HG02884 (cell line): Measurements from ENCODE around the gene SLC38A1.
"Not testable (repeated sequence)": the region's sequence is repeated elsewhere in the genome, so short reads cannot be mapped to it uniquely, and the experiment has no call there.

Source experiments
- ATAC-seq: cut with Tn5 transposase; IDR thresholded peaks from one replicate; pipeline ENCODE4 v1.9.1; 2021; ENCODE audit warnings: mild to moderate bottlenecking, moderate library complexity; ENCODE audit not compliant: unreplicated experiment

The SLC38A1 gene

DNA sequence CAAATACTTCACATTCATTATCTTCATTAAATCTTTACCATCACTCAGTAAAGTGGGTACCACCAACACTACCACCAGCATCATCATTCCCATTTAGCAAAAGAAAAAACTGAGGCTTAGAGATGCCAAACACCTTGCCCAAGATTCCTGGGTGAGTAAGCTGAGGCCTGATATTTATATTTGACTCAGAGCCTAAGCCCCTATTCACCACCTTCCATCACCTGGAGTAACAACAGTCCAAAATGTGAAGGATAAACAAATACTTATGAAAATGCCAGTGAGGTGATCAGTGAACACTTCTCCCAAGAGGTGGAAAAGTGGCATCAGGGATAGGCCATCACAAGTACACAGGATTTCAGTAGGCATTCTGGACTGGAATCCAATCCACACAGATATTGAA is 3.7 kb downstream of the SLC38A1 start:
- no peak for ATAC-seq

DNA sequence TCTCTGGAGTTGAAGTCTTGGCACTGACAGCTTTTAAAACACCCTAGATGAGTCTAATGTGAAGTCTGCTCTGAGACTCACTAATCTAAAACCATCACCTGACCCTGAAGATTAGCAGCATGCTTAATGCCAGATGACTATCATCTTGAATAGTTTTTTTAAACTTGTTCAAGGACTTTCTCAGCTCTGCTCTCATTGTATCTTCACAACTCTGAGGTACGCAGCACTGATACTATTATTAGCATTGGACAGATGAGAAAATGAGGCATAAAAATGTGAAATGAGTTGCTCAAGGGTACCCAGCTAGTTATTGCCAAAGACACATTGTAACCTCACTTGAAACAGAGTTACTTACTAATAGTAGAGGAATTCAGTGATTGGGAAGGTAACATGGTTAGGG is 4.8 kb downstream of the SLC38A1 start:
- ATAC-seq = no peak

DNA sequence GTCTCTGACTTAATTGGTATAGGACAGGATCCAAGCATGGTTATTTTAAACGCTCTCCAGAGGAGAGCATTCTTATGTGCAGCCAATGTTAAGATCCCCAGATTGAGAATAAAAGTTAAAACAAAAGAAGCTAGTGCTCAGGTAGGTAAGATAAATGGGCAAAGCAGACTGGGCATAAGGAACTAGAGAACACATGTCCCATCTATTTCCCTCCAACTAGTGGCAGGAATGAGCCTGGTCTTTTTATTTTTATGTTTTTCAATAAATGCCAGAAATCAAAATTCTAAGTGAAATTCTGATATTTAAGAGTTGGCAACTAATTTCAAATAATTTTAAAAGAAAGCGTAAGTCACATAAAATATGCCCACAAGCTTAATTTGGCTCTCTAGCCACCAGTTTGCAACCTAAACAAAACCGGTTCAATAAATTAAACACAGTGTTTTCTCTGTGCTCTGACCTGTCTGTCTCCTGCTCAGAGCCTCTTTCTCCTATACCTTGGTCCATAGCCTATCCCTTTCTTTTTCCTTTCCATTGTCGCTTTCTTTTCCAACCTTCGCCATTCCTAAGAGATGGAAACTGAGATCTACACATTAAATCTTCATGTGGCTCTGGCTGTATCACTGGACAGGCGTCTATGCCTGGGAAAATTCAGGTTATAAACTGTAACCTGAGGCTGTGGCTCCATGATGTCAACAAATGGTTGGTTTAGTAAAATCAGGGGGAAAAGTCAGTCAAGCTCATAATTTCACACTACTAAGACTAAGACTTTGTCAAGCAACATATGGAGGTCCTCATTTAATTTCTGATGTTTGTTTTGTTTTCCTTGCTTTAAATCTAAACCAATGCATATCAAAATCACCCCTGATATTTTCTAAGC is 5.5 kb downstream of the SLC38A1 start:
- no peak for ATAC-seq

DNA sequence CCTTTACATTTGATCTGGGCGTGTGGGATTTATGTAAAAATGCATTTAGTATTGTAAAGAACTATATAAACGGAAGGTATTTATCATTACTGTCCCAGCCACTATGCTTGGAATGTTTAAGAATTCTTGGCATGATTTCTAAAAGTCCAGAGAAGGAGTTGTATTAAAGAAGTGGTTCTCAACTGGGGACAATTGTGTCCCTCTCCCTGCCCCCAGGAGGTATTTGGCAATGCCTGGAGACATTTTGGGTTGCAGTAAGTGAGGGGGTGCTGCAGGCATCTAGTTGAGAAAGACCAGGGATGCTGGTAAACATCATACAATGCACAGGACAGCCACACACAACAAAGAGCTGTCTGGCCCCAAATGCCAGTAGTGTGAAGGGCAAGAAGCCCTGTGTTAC is 7.2 kb downstream of the SLC38A1 start:
- ATAC-seq = no peak

DNA sequence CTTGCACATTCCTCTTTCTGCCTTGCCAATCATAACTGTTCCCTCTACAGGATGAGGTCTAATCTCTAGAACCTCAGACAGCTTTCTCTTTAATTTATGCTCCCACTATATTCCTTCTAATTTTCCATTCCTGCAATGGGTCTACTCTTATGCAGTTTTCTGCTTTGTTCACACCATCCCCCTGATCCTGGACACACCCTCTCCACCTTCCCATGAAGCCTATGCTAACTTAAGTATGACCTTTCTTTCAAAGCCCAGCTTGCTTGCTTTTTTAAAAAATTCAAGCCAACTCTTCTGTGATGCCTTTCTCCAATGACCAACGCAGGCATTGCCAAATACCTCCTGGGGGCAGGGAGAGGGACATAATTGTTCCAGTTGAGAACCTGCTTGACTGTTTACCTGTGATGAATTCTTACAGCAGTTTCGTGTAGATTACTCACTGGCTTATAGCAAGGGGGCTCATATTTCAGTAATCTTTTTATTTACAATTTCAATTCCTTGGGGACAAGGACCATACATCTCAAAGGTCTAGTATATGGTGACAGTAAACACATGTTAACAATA is 7.8 kb downstream of the SLC38A1 start:
- ATAC-seq = no peak

DNA sequence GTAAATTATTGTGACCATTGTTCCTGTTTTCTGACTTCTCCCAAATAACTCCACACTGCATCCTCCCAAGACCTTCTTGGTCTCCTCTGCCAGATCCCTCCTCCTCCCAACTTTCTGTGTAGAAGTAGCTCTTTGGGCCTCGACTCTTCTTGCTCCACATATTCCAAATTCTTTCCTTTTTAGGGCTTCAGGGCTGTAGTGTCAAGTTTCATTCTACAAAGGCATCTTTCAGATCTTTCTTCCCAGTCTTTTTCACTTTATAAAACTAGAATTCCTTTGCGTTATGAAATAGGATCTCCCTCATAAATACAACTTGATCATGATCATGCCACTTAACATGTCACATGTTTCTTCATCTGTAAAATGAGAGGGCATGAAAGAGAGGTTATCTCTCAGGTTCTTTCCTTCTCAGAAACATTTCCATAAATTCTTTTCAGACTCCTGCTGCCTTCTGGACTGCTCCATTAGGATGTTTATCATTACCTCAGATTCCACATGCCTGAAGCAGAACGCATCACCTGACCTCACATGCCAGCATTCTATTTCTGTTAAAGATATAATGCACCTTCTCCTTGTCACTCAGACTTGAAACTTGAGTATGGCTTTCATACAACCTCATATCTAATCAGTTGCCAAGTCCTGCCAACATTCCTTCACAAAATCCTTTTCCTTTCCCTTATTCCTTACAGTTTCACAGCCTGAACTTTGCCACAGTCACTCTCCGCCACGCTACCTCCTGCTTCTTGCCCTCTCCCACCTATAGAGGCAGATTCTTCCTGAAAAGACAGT is 8.5 kb downstream of the SLC38A1 start:
- ATAC-seq = no peak

DNA sequence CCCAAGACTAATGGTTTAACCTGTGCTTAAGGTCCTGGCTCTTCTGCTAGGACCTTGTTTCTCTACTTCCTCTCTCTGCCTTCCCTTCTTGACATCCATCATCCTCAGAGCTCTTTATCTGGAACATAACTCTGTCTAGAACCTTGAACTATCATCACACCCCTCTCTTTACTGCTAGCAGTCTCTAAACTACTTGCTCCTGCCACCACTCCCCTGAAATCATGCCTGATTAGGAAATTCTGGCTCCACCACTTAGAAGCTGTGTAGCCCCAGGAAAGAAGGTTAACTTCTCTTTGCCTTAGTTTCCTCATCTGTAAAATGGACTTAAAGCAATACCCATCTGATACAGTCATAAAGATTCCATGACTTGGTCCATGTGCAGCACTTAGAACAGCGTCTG is 9.1 kb downstream of the SLC38A1 start:
- no peak for ATAC-seq

DNA sequence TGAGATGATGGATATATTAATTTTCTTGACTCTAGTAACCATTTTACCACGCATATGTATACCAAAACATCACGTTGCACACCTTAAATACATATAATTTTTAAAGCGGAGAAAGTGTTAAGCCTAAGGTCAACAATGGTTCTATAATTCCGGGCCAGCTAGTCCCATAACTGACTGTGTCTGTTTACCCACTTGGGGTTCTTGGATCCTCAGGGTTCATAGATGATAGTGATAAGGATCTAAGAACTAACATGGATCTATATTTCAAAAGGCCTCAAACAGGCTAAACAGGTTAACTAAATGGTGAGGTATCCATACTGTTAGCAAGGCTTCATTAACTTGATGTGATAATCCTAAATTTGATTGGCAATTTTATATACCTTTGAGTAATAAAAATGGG is 9.8 kb downstream of the SLC38A1 start:
- no peak for ATAC-seq

DNA sequence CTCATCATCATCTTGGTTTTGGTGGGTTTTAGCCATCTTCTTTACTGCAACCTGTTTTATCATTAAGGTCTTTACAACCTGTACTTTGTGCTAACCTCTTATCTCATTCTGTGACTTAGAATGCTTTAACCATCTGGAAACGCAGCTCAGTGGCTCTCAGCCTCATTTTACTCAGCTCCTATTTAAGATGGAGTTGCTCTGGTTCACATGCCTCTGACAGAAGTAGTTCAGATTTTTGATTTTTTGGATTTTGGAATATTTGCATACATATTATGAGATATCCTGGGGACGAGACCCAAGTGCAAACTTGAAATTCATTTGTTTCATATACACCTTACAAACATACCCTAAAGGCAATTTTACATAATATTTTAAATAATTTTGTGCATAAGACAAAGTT is 10.7 kb downstream of the SLC38A1 start:
- ATAC-seq = no peak

DNA sequence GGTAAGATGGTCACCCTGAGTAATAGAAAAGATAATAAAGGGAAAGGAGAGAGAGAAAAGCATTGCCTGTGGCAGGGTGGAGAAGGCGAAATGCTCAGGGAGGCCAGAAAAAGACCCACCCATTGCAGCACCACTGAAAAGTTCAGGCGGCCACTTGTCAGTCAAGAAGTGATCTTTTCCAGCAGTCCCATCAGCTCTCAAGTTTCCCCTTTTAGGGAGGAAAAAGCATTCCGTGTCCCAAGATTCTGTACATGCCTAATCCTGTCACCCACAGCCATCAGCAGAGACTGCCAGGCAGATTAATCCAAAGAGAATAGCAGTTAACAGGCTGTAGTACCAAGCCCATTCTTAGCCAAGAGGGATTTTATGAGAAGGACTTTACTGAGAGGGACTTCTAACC is 11.9 kb downstream of the SLC38A1 start:
- ATAC-seq = no peak

DNA sequence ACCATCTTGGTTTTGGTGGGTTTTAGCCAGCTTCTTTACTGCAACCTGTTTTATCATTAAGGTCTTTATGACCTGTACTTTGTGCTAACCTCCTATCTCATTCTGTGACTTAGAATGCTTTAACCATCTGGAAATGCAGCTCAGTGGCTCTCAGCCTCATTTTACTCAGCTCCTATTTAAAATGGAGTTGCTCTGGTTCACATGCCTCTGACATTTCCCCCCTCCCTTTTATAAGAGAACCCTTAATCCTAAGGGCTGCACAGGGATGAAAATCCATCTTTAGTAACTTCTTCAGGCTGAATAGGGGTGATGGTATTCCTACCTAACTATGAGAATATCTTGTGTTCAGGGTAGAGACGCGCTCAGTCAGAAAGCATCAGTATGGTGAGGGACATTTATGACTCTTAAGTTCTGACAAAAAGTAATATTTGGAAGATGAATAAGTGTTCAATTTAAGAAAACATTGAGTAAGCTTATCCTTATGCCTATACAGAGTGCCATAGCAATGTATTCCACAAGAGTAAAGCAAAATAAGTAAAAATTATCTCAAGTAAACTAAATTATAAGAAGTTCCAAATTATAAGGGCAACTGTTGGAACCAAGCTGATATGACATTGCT is 15.2 kb downstream of the SLC38A1 start:
- ATAC-seq = no peak

DNA sequence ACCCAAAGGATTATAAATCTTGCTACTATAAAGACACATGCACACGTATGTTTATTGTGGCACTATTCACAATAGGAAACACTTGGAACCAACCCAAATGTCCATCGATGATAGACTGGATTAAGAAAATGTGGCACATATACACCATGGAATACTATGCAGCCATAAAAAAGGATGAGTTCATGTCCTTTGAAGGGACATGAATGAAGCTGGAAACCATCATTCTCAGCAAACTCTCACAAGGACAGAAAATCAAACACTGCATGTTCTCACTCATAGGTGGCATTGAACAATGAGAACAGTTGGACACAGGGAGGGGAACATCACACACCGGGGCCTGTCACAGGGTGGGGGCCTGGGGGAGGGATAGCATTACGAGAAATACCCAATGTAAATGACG is 16.8 kb downstream of the SLC38A1 start:
- ATAC-seq = not testable (repeated sequence)

DNA sequence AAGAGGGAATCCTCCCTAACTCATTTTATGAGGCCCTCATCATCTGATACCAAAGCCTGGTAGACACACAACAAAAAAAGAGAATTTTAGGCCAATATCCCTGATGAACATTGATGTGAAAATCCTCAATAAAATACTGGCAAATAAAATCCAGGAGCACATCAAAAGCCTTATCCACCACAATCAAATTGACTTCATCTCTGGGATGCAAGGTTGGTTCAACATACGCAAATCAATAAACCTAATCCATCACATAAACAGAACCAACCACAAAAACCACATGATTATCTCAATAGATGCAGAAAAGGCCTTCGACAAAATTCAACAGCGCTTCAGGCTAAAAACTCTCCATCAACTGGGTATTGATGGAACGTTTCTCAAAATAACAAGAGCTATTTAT is 18.9 kb downstream of the SLC38A1 start:
- ATAC-seq = not testable (repeated sequence)

DNA sequence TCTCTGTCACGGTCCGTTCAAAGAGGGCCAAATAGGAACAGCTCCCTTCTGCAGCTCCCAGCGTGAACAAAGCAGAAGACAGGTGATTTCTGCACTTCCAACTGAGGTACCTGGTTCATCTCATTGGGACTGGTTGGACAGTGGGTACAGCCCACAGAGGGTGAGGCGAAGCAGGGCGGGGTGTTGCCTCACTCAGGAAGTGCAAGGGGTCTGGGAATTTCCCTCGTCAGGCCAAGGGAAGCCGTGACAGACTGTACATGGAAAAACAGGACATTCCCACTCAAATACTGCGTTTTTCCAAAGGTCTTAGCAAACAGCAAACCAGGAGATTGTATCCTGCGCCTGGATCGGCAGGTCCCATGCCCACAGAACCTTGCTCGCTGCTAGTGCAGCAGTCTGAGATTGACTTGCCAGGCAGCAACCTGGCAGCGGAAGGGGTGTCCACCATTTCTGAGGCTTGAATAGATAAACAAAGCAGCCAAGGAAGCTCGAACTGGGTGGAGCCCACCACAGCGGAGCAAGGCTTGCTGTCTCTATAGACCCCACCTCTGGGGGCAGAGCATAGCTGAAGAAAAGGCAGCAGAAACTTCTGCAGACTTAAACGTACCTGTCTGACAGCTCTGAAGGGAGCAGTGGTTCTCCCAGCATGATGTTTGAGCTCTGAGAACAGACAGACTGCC is 22.7 kb downstream of the SLC38A1 start:
- no peak for ATAC-seq

DNA sequence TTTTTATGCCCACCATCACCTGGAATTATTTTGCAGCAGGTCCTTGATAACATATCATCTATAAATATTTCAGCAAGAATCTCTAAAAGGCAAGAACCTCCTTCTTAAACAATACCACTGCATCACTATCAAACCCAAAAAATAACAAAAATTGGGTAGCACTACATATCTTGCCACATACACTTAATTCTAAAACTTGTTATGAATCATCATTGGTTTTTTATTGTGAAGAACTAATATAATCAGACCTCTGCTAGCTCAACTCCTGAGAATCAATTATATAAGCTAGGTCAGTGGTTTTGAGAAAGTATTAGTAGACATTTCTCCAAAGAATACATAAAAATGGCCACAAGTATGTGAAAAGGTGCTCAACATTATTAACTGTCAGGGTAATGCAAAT is 23.8 kb downstream of the SLC38A1 start:
- no peak for ATAC-seq

DNA sequence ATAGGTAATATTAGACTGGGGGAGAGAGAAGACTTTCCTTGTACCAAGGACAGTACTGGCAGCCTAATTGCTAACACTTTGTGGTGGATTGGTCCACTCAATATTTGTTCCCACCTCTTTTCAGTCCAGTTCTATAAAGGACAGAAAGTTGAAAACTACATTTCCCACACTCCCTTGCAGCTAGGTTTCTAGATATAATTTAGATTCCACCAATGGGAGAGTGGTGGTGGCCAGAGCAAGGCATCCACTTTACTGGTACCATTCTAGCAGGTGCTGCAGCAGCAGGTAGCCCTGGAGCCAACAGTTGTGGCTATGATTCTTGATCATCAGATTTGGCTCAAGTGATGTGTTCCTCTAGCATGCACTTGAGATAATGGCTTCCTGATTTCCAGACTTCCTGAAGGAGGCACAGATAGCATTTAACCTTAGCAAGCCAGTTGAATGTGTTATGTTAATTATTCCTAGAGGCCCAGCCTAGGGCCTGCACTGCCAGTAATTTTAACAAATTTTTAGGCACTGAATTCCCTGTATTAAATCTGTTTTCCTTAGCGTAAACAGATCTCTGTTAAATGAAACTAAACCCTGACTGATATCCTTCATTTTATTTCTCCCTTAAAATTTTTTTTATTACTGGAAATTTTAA is 24.4 kb downstream of the SLC38A1 start:
- no peak for ATAC-seq

DNA sequence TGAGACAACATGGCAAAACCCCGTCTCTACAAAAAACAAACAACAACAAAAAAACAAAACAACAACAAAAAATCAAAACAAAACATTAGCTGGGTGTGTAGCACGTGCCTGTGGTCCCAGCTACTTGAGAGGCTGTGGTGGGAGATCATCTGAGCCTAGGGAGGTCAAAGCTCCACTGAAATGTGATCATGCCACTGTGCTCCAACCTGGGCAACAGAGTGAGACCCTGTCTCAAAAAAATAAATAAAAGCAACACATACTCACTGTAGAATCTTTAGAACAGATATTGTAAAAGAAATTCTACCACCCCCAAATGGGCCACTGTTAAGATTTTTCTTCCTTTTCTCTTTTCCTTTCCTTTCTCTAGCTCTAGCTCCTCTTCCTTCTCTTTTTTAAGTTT is 26.3 kb downstream of the SLC38A1 start:
- ATAC-seq = no peak

DNA sequence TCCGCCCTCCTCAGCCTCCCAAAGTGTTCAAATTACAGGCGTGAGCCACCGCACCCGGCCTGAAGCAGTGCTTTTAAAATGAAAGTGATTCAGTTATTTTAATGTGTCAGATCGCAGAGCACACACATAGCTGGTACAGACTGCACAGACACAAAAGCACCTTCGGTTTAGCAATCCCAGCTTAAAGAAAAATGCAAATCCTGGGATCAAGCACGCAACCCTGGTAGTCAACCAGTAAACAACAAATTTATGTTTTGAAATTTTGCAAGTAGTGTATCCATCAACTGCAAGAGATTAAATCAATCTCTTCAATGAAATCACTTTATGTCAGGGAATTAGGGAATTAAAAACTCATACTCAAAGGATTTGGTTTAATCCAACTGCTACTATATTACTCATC is 28.4 kb downstream of the SLC38A1 start:
- ATAC-seq = no peak

DNA sequence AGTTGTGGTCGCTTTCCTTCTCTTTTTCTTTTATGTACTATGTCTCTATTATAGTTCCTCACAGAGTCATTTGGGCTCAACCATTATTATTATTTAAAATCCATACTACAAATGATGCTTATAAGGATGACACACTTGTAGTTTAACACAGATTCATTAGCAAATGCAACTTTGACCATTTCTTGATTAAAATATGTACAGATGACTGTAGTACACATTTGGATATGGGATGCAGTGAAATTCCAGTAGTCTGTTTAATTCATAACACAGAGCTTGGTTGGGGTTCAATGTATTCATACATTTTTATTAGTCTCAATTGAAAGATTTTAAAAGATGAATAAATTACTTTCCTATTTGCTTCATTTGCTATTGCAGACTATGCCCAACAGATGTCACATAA is 30.0 kb downstream of the SLC38A1 start:
- no peak for ATAC-seq

DNA sequence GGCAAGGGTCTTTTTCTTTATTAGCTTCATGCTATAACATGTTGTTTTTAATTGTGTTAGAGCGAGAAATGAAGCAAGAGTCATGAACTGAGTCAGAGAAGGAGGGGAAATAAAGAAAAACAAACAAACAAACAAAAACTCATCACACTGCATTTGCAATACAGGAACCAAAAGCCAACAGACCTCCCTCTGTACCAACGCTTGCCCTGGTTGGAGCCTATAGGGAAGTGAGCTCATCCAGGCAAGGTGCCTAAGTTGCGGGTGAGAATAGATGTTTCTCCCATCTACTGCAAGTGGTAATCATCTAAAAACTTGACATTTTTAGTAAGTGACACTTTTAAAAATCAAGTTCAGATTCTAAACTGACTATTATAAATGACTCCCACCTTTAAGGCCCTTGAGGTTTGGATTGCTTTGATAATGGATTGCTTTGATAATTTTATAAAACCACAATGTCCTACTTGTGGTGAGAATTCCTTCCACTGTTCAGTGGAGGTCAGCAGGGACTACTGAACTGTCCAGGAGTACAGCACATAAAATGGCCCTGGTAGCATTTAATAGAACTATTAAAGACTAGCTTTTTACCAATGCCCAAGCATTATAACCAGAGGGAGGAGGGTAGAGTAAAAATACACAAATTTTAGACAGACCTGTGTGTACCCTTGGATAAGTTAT is 31.3 kb downstream of the SLC38A1 start:
- no peak for ATAC-seq
